PC-3 (cell line): ENCODE measurements around the gene MANF. TPM values are rescaled to one million over a fixed set of nuclear protein-coding genes. Genes with fewer than 3 reads are reported as not detected.
"Not testable (repeated sequence)": the region's sequence is repeated elsewhere in the genome, so short reads cannot be mapped to it uniquely, and the experiment has no call there.

ENCODE experiments used
- ATAC-seq: fragments of 200-7000 bp; cut with Tn5 transposase; 2 replicates; pipeline ENCODE4 v1.9.1; 2020; ENCODE audit warnings: mild to moderate bottlenecking, moderate library complexity
- BruUV-seq: library from RNA; stranded (reverse); fragments of 400-500 nt; replicated peaks from 2 replicates; lab custom pipeline; 2021; lab: Mats Ljungman, UMichigan
- CTCF ChIA-PET: fragments of 300-600 bp; sonication (Branson Sonifier 250); formaldehyde crosslinking; loops from one replicate; lab custom pipeline; 2022; ENCODE audit warnings: antibody characterized with exemption; lab: Charles Lee
- POLR2A ChIA-PET: fragments of 300-600 bp; sonication (Branson Sonifier 250); formaldehyde crosslinking; loops from one replicate; lab custom pipeline; 2022; ENCODE audit warnings: antibody characterized with exemption; ENCODE audit not compliant: unreplicated experiment; lab: Charles Lee
- DNase-seq: peaks from one replicate; pipeline ENCODE4 v3.0.0-alpha.2; 2015
- H2AFZ ChIP-seq: fragments of 300-600 bp; sonication (generic); 2 replicates; pipeline ENCODE4 v1.6.0; 2016; ENCODE audit warnings: antibody characterized with exemption, low read length
- H3F3A ChIP-seq: fragments of 300-600 bp; sonication (generic); one replicate; pipeline ENCODE4 v1.6.0; 2017; ENCODE audit warnings: antibody characterized with exemption, low read length, control low read depth, mild to moderate bottlenecking; ENCODE audit not compliant: unreplicated experiment
- H3K27ac ChIP-seq: fragments of 300-600 bp; sonication (generic); 2 replicates; pipeline ENCODE4 v1.5.1; 2016; ENCODE audit warnings: mild to moderate bottlenecking, low read length
- H3K27me3 ChIP-seq: fragments of 300-600 bp; sonication (generic); 2 replicates; pipeline ENCODE4 v1.6.1; 2016; ENCODE audit warnings: low read length, mixed read lengths
- H3K36me3 ChIP-seq: fragments of 300-600 bp; sonication (generic); 2 replicates; pipeline ENCODE4 v1.6.1; 2016; ENCODE audit warnings: low read depth, mixed run types, low read length, mixed read lengths
- H3K4me1 ChIP-seq: fragments of 300-600 bp; sonication (generic); 2 replicates; pipeline ENCODE4 v1.5.1; 2016; ENCODE audit warnings: low read length; ENCODE audit not compliant: insufficient read depth
- H3K4me2 ChIP-seq: fragments of 300-600 bp; sonication (generic); 2 replicates; pipeline ENCODE4 v1.6.0; 2016; ENCODE audit warnings: low read length
- H3K4me3 ChIP-seq: fragments of 300-600 bp; sonication (generic); 2 replicates; pipeline ENCODE4 v1.5.1; 2016; ENCODE audit warnings: mild to moderate bottlenecking, low read length, mixed read lengths
- H3K79me2 ChIP-seq: fragments of 300-600 bp; sonication (generic); 2 replicates; pipeline ENCODE4 v1.6.1; 2017; ENCODE audit warnings: low read length, mixed read lengths
- H3K9ac ChIP-seq: fragments of 300-600 bp; sonication (generic); 2 replicates; pipeline ENCODE4 v1.6.0; 2016; ENCODE audit warnings: mild to moderate bottlenecking, low read length
- H3K9me2 ChIP-seq: fragments of 300-600 bp; sonication (generic); replicated peaks from 2 replicates; pipeline ENCODE4 v1.6.1; 2016; ENCODE audit warnings: mixed run types, low read length, mixed read lengths
- H3K9me3 ChIP-seq: fragments of 300-600 bp; sonication (generic); 2 replicates; pipeline ENCODE4 v1.6.1; 2016; ENCODE audit warnings: low read length, mixed read lengths
- H4K20me1 ChIP-seq: fragments of 300-600 bp; sonication (generic); 2 replicates; pipeline ENCODE4 v1.6.1; 2016; ENCODE audit warnings: low read length, mixed read lengths
- EZH2 ChIP-seq: fragments of 300-600 bp; sonication (generic); IDR thresholded peaks from one replicate; pipeline ENCODE4 v1.6.1; 2017; ENCODE audit warnings: antibody characterized with exemption, mild to moderate bottlenecking, low read length; ENCODE audit not compliant: unreplicated experiment
- EZH2phosphoT487 ChIP-seq: fragments of 300-600 bp; sonication (generic); IDR thresholded peaks from 2 replicates; pipeline ENCODE4 v1.6.1; 2018; ENCODE audit warnings: mild to moderate bottlenecking, antibody characterized with exemption, low read length, borderline replicate concordance
- intact Hi-C: fragments of 100-400 bp; cut with micrococcal nuclease; formaldehyde crosslinking; loops from 2 replicates; pipeline ENCODE4 v1.9.0; 2023
- total RNA-seq: library from RNA; depleted of rRNA; stranded (reverse); fragments of >200 nt; gene quantifications from 2 replicates; pipeline ENCODE4 v1.2.3, GENCODE V29; 2014
- TF ChIP-seq, protein P1 (sequence below): fragments of 300-600 bp; sonication (generic); conservative IDR thresholded peaks from 2 replicates; pipeline ENCODE4 v1.5.1; 2017; ENCODE audit warnings: antibody characterized with exemption, low read depth, mild to moderate bottlenecking, low read length

Gene MANF
- total RNA-seq, 1 experiment from 2014 or later: 200 TPM

DNA sequence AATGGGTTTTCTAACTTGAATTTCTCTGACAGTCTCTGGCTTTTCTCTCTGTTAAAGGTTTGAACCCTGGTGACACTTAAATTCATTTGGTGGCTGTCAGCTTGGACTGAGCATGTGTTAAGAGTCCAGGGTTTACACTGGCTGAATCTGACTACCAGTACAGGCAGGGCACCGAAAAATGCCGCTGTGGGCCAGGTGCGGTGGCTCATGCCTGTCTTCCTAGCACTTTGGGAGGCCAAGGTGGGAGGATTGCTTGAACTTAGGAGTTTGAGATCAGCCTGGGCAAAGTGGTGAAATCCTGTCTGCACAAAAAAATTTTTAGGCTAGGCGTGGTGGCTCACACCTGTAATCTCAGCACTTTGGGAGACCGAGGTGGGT, 1.8 kb downstream of the MANF start:
- Histone ChIP-seq H3K4me2 (peak overlapping the region; percentile 98), H3K4me3 (peak overlapping the region; percentile 85), H3F3A (no peaks in the 10 kb centered on the region), H3K27ac (no peak overlapping the region), H3K9ac (peak overlapping the region; percentile 99; the same call in 1 of the 2 replicates), H3K9me3 (no peaks in the 10 kb centered on the region), H3K79me2 (peaks cover 56% of the 10 kb centered on the region), H3K27me3 (no peaks in the 10 kb centered on the region), H3K36me3 (peaks cover 33% of the 10 kb centered on the region), H4K20me1 (peaks cover 21% of the 10 kb centered on the region), H3K9me2 (no peaks in the 10 kb centered on the region), H3K4me1 (peaks cover 48% of the 10 kb centered on the region), H2AFZ (no peak overlapping the region)
- intact Hi-C loops: loop anchor here (5.0 to 10.0 kb wide), 2 partner anchors 288 to 1035 kb away; partner anchors contain the start of genes CYB561D2, NPRL2 and TEX264
- ChIA-PET POLR2A (no interaction called here), CTCF (no interaction called here)
- no TSS peak for BruUV-seq
- ATAC-seq (no peak), DNase-seq (no peak)
- TF ChIP-seq, protein P1, sequence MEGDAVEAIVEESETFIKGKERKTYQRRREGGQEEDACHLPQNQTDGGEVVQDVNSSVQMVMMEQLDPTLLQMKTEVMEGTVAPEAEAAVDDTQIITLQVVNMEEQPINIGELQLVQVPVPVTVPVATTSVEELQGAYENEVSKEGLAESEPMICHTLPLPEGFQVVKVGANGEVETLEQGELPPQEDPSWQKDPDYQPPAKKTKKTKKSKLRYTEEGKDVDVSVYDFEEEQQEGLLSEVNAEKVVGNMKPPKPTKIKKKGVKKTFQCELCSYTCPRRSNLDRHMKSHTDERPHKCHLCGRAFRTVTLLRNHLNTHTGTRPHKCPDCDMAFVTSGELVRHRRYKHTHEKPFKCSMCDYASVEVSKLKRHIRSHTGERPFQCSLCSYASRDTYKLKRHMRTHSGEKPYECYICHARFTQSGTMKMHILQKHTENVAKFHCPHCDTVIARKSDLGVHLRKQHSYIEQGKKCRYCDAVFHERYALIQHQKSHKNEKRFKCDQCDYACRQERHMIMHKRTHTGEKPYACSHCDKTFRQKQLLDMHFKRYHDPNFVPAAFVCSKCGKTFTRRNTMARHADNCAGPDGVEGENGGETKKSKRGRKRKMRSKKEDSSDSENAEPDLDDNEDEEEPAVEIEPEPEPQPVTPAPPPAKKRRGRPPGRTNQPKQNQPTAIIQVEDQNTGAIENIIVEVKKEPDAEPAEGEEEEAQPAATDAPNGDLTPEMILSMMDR: no peak
- TF ChIP-seq EZH2 (no peak), EZH2phosphoT487 (no peak)

DNA sequence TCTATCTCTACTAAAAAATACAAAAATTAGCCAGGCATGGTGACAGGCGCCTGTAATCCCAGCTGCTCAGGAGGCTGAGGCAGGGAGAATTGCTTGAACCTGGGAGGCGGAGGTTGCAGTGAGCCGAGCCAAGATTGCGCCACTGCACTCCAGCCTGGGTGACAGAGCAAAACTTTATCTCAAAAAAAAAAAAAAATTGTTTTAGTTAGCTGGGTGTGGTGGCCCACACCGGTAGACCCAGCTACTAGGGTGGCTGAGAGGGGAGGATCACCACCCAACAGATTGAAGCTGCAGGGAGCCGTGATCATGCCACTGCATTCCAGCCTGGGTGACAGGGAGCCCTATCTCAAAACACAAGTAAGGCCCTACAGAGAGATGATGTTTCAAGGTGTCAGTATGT, 2.2 kb downstream of the MANF start:
- H3K9me3 ChIP-seq, H3F3A ChIP-seq, H3K27ac ChIP-seq, ATAC-seq, BruUV-seq, H2AFZ ChIP-seq, POLR2A ChIA-PET, CTCF ChIA-PET, DNase-seq, H3K27me3 ChIP-seq, H3K9me2 ChIP-seq, H3K9ac ChIP-seq: not testable (repeated sequence)
- intact Hi-C loops: loop anchor here (5.0 to 10.0 kb wide), 2 partner anchors 288 to 1035 kb away; partner anchors contain the start of genes CYB561D2, NPRL2 and TEX264
- H4K20me1 ChIP-seq: peaks cover 21% of the 10 kb centered on the region
- H3K79me2 ChIP-seq: peaks cover 61% of the 10 kb centered on the region
- peaks cover 36% of the 10 kb centered on the region for H3K36me3 ChIP-seq
- peaks cover 52% of the 10 kb centered on the region for H3K4me1 ChIP-seq
- peak overlapping the region; percentile 85 for H3K4me3 ChIP-seq
- H3K4me2 ChIP-seq: peak overlapping the region; percentile 98

DNA sequence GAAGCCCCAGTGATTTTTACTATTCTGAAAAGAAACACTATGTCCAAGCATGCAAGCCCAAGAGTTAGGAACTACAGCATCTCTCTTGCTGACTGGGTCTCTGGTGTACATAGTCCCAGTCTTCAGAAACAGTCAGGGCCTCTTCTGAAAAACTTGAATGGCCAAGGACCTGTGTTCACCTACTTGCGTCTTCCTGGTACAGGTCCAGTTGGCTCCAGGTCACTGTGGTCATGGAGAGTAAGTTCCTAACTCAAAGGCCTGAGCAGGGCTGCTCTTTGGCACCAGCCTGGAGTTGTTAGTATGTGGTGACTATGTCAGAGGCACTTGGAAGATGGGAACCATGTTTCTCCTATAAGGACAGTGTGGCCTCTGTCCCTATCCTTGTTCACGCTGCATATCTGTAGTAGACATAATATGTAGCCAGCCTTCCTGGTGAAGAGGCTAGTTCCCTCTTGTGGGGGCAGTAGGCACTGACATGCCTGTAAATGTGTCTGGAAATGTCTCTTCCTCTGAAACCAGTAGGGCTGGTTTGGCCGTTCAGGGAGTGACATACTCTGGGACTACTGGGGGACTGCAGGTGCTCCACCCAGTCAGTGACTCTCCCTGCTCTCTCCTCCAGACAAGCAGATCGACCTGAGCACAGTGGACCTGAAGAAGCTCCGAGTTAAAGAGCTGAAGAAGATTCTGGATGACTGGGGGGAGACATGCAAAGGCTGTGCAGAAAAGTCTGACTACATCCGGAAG, 3.4 kb downstream of the MANF start:
- Histone ChIP-seq H3K27me3 (no peaks in the 10 kb centered on the region), H3K4me2 (peak overlapping the region; percentile 98), H4K20me1 (peaks cover 30% of the 10 kb centered on the region), H3K4me3 (peak overlapping the region; percentile 85), H3K9ac (no peak overlapping the region), H2AFZ (no peak overlapping the region), H3K9me3 (no peaks in the 10 kb centered on the region), H3K9me2 (no peaks in the 10 kb centered on the region), H3K4me1 (peaks cover 54% of the 10 kb centered on the region), H3F3A (no peaks in the 10 kb centered on the region), H3K79me2 (peaks cover 70% of the 10 kb centered on the region), H3K36me3 (peaks cover 48% of the 10 kb centered on the region), H3K27ac (no peak overlapping the region)
- BruUV-seq: no TSS peak
- intact Hi-C loops: loop anchor here (5.0 to 10.0 kb wide), 2 partner anchors 286 to 1036 kb away; partner anchors contain the start of genes CYB561D2, NPRL2 and TEX264
- ChIA-PET CTCF (interaction anchor here (0.6 kb wide), 1 partner anchor 712 kb away, joined by 7 read pairs; no protein-coding TSS in a partner anchor), POLR2A (interaction anchor here (0.7 kb wide), 1 partner anchor 829 kb away, joined by 4 read pairs; no protein-coding TSS in a partner anchor)
- DNase-seq: peak; percentile 91
- ATAC-seq: peak; percentile 1; the same call in 1 of the 2 replicates
- TF ChIP-seq EZH2phosphoT487: no peak
- TF ChIP-seq, protein P1: peak; percentile 63
